Natural killer cell (primary cell): ENCODE measurements around the gene CDC42BPA. TPM values are rescaled to one million over a fixed set of nuclear protein-coding genes. Genes with fewer than 3 reads are reported as not detected.
A peak's percentile ranks its signal among the peaks of the same experiment; 100 is the strongest.
"Not testable (repeated sequence)": the region's sequence is repeated elsewhere in the genome, so short reads cannot be mapped to it uniquely, and the experiment has no call there.

ENCODE experiments used
- ATAC-seq, 3 donors: fragments of 150-1000 bp in 2 of 3; fragments of 200-7000 bp in 1 of 3; cut with Tn5 transposase; 1 replicate in 1 of 3; 2 replicates in 2 of 3; pipeline ENCODE4 v1.10.0; 2021; ENCODE audit warnings: mild to moderate bottlenecking in 2 of 3, moderate library complexity in 2 of 3
- DNase-seq, 2 donors: peaks; one replicate each; pipeline versions ENCODE4 v3.0.0 to v3.0.0-alpha.2; 2013 to 2021; ENCODE audit warnings: mixed read lengths in 1 of 2
- H3K27ac ChIP-seq: one replicate; pipeline ENCODE4 v1.5.1; 2013; ENCODE audit warnings: mild to moderate bottlenecking, low read length
- H3K27me3 ChIP-seq: one replicate; pipeline ENCODE4 v1.6.1; 2013; ENCODE audit warnings: low read length; ENCODE audit not compliant: control insufficient read depth, insufficient read depth
- H3K36me3 ChIP-seq: one replicate; pipeline ENCODE4 v1.6.1; 2013; ENCODE audit warnings: low read length; ENCODE audit not compliant: control insufficient read depth, insufficient read depth
- H3K4me1 ChIP-seq: one replicate; pipeline ENCODE4 v1.6.1; 2013; ENCODE audit warnings: low read length; ENCODE audit not compliant: control insufficient read depth, insufficient read depth
- H3K4me3 ChIP-seq: one replicate; pipeline ENCODE4 v1.5.1; 2013; ENCODE audit warnings: low read length
- H3K9me3 ChIP-seq: one replicate; pipeline ENCODE4 v1.6.1; 2013; ENCODE audit warnings: low read length; ENCODE audit not compliant: control insufficient read depth, insufficient read depth
- H3K27ac Mint-ChIP-seq, 2 donors: one replicate each; pipeline ENCODE4 v1.8.0; 2022; ENCODE audit warnings: mild to moderate bottlenecking in 2 of 2, mixed read lengths in 2 of 2, moderate library complexity in 1 of 2
- H3K27me3 Mint-ChIP-seq, 2 donors: one replicate each; pipeline ENCODE4 v1.8.0; 2022; ENCODE audit warnings: low read depth in 2 of 2, mixed read lengths in 2 of 2
- H3K36me3 Mint-ChIP-seq: one replicate; pipeline ENCODE4 v1.8.0; 2022; ENCODE audit warnings: mixed read lengths
- H3K4me1 Mint-ChIP-seq, 2 donors: one replicate each; pipeline ENCODE4 v1.8.0; 2022; ENCODE audit warnings: mixed read lengths in 2 of 2
- H3K4me3 Mint-ChIP-seq: one replicate; pipeline ENCODE4 v1.8.0; 2022; ENCODE audit warnings: mild to moderate bottlenecking, moderate library complexity, mixed read lengths
- H3K9me3 Mint-ChIP-seq, 2 donors: one replicate each; pipeline ENCODE4 v1.8.0; 2022; ENCODE audit warnings: mixed read lengths in 2 of 2
- WGBS: methylation state at CpG from one replicate; pipeline ENCODE4 v1.1.7; 2013; ENCODE audit warnings: missing lambda C conversion rate; ENCODE audit not compliant: insufficient coverage; 5-methylcytosine and 5-hydroxymethylcytosine counted together
- intact Hi-C: fragments of 100-400 bp; cut with micrococcal nuclease; formaldehyde crosslinking; loops from one replicate; pipeline ENCODE4 v1.14.2; 2022
- total RNA-seq, 4 donors: library from RNA; stranded (reverse); fragments of 120-200 nt in 1 of 4; gene quantifications; one replicate each; pipeline versions ENCODE4 v1.2.3 to v1.2.4, GENCODE V29; 2013 to 2022
- TF ChIP-seq, protein P1 (sequence below): fragments of 200-600 bp; IDR thresholded peaks from one replicate; pipeline ENCODE4 v1.8.0; 2022; ENCODE audit warnings: antibody characterized with exemption

The CDC42BPA gene
- total RNA-seq, 3 donors from 2014 or later (not counting 1 experiment from before 2014, with no cell fraction given) = 0.14 to 2.4 (median 0.77) TPM

DNA sequence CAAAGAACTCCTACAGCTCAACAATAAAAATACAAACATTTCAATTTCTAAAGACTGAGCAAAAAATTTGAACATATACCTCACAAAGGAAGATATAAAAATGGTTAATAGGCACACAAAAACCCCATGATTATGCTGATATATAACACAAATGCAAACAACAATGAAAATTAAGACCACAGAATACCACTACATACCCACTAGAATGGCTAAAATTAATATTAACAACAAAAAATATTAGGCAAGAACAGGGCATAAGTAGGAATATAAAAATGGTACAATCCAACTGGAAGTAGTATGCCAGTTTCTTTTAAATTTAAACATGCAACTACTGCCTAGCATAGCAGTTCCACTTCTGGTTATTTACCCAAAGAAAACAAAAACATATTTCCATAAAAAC, 77.3 kb downstream of the CDC42BPA start:
- no peak overlapping the region for H3K4me3 Mint-ChIP-seq
- Histone ChIP-seq H3K27ac (no peak overlapping the region), H3K9me3 (no peaks in the 10 kb centered on the region), H3K27me3 (no peaks in the 10 kb centered on the region), H3K36me3 (no peaks in the 10 kb centered on the region), H3K4me1 (no peaks in the 10 kb centered on the region), H3K4me3 (no peak overlapping the region)
- H3K9me3 Mint-ChIP-seq = no peaks in the 10 kb centered on the region
- no peak overlapping the region for H3K27ac Mint-ChIP-seq
- no peak for ATAC-seq
- peaks cover 9 to 16% of the 10 kb centered on the region in 2 donors for H3K27me3 Mint-ChIP-seq
- TF ChIP-seq, protein P1, sequence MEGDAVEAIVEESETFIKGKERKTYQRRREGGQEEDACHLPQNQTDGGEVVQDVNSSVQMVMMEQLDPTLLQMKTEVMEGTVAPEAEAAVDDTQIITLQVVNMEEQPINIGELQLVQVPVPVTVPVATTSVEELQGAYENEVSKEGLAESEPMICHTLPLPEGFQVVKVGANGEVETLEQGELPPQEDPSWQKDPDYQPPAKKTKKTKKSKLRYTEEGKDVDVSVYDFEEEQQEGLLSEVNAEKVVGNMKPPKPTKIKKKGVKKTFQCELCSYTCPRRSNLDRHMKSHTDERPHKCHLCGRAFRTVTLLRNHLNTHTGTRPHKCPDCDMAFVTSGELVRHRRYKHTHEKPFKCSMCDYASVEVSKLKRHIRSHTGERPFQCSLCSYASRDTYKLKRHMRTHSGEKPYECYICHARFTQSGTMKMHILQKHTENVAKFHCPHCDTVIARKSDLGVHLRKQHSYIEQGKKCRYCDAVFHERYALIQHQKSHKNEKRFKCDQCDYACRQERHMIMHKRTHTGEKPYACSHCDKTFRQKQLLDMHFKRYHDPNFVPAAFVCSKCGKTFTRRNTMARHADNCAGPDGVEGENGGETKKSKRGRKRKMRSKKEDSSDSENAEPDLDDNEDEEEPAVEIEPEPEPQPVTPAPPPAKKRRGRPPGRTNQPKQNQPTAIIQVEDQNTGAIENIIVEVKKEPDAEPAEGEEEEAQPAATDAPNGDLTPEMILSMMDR = no peak
- no peaks in the 10 kb centered on the region for H3K4me1 Mint-ChIP-seq
- DNase-seq = no peak
- intact Hi-C loops = no loop called here
- no peaks in the 10 kb centered on the region for H3K36me3 Mint-ChIP-seq

- TF ChIP-seq, protein P1 = no peak
- Histone ChIP-seq H3K4me3 (no peak overlapping the region), H3K4me1 (no peaks in the 10 kb centered on the region), H3K27ac (no peak overlapping the region), H3K27me3 (no peaks in the 10 kb centered on the region), H3K36me3 (no peaks in the 10 kb centered on the region), H3K9me3 (no peaks in the 10 kb centered on the region)
- DNase-seq (peak in 1 of 2 donors; percentile 7), ATAC-seq (no peak)
- H3K27ac Mint-ChIP-seq = no peak overlapping the region
- no peaks in the 10 kb centered on the region for H3K9me3 Mint-ChIP-seq
- H3K4me3 Mint-ChIP-seq = no peak overlapping the region
- H3K27me3 Mint-ChIP-seq = peaks cover 5 to 16% of the 10 kb centered on the region in 2 donors
- WGBS = 57% methylated on average over 1 of the region's 1 CpG
- H3K36me3 Mint-ChIP-seq = no peaks in the 10 kb centered on the region
- intact Hi-C loops = no loop called here
- no peaks in the 10 kb centered on the region for H3K4me1 Mint-ChIP-seq
These were observed 83.3 kb downstream of the CDC42BPA start for GRCh38 chr1:227234998-227235405.

DNA sequence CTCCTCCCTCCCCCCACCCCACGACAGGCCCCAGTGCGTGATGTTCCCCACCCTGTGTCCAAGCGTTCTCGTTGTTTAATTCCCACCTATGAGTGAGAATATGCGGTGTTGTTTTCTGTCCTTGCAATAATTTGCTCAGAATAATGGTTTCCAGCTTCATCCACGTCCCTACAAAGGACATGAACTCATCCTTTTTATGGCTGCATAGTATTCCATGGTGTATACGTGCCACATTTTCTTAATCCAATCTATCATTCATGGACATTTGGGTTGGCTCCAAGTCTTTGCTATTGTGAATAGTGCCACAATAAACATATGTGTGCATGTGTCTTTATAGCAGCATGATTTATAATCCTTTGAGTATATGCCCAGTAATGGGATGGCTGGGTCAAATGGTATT, 87.2 kb downstream of the CDC42BPA start:
- ATAC-seq, H3K27ac ChIP-seq, H3K36me3 Mint-ChIP-seq, H3K9me3 Mint-ChIP-seq, H3K9me3 ChIP-seq, H3K4me1 Mint-ChIP-seq, H3K27me3 ChIP-seq, H3K27ac Mint-ChIP-seq, H3K4me1 ChIP-seq, intact Hi-C loops, H3K36me3 ChIP-seq, H3K27me3 Mint-ChIP-seq, DNase-seq, H3K4me3 Mint-ChIP-seq, H3K4me3 ChIP-seq: not testable (repeated sequence)
- WGBS = 95% methylated on average over 5 of the region's 7 CpGs

- Mint-ChIP-seq H3K36me3 (no peaks in the 10 kb centered on the region), H3K4me3 (no peak overlapping the region), H3K9me3 (no peaks in the 10 kb centered on the region), H3K27me3 (peaks cover 0 to 2% of the 10 kb centered on the region in 2 donors), H3K4me1 (no peaks in the 10 kb centered on the region), H3K27ac (no peak overlapping the region)
- DNase-seq = no peak
- Histone ChIP-seq H3K4me1 (no peaks in the 10 kb centered on the region), H3K4me3 (no peak overlapping the region), H3K9me3 (no peaks in the 10 kb centered on the region), H3K27ac (no peak overlapping the region), H3K36me3 (no peaks in the 10 kb centered on the region), H3K27me3 (no peaks in the 10 kb centered on the region)
- ATAC-seq = no peak
- intact Hi-C loops = no loop called here
- TF ChIP-seq, protein P1 = no peak
- 100% methylated on average over 1 of the region's 3 CpGs for WGBS
These were observed 90.1 kb downstream of the CDC42BPA start for GRCh38 chr1:227228201-227228600.
